Ammon's horn (tissue), 1 donor: ENCODE measurements around the gene CYP11A1.
"Not testable (repeated sequence)": the region's sequence is repeated elsewhere in the genome, so short reads cannot be mapped to it uniquely, and the experiment has no call there.

ENCODE experiments used
- DNase-seq: peaks from one replicate; pipeline ENCODE4 v3.0.0-alpha.2; 2016; ENCODE audit warnings: low spot score

The CYP11A1 gene

GRCh38 chr15:74374648-74375302 is 7.3 kb upstream of the CYP11A1 start:
- DNase-seq, result no peak

- DNase-seq, result peak; percentile 91
These were observed 6.5 kb upstream of the CYP11A1 start for GRCh38 chr15:74373731-74374647.

GRCh38 chr15:74373056-74373650 is 5.7 kb upstream of the CYP11A1 start:
- DNase-seq, result no peak

GRCh38 chr15:74370471-74370870 is 3.0 kb upstream of the CYP11A1 start:
- no peak for DNase-seq

GRCh38 chr15:74369756-74370155 is 2.3 kb upstream of the CYP11A1 start:
- DNase-seq, result no peak

- no peak for DNase-seq
These were observed 1.8 kb upstream of the CYP11A1 start for GRCh38 chr15:74369084-74369745.

GRCh38 chr15:74368121-74368520 is 675 bp upstream of the CYP11A1 start:
- DNase-seq, result no peak

GRCh38 chr15:74365598-74366445 is 1.6 kb downstream of the CYP11A1 start:
- no peak for DNase-seq

GRCh38 chr15:74364936-74365597 is 2.4 kb downstream of the CYP11A1 start:
- no peak for DNase-seq

- DNase-seq, result no peak
These were observed 5.0 kb downstream of the CYP11A1 start for GRCh38 chr15:74362482-74362881.

GRCh38 chr15:74360855-74361254 is 6.6 kb downstream of the CYP11A1 start:
- DNase-seq, result not testable (repeated sequence)

- DNase-seq, result not testable (repeated sequence)
These were observed 8.1 kb downstream of the CYP11A1 start for GRCh38 chr15:74359376-74359775.

GRCh38 chr15:74357514-74357913 is 9.9 kb downstream of the CYP11A1 start:
- DNase-seq, result not testable (repeated sequence)

GRCh38 chr15:74356050-74356449 is 11.4 kb downstream of the CYP11A1 start:
- DNase-seq, result not testable (repeated sequence)

- DNase-seq, result not testable (repeated sequence)
These were observed 13.5 kb downstream of the CYP11A1 start for GRCh38 chr15:74353992-74354391.

GRCh38 chr15:74352393-74352910 is 15.0 kb downstream of the CYP11A1 start:
- DNase-seq, result no peak

- DNase-seq, result no peak
These were observed 15.8 kb downstream of the CYP11A1 start for GRCh38 chr15:74351670-74352069.

GRCh38 chr15:74350295-74351275 is 16.9 kb downstream of the CYP11A1 start:
- DNase-seq, result no peak

GRCh38 chr15:74349241-74349778 is 18.1 kb downstream of the CYP11A1 start:
- DNase-seq, result no peak
